ENCODE measurements around the gene NGEF. TPM values are rescaled to one million over a fixed set of nuclear protein-coding genes. Genes with fewer than 3 reads are reported as not detected.

NGEF gene
- total and polyA plus RNA-seq, 10 of the 15 experiments (the other 5 are each of a cell fraction or from before 2014, with no cell fraction given) = 0.12 TPM; not detected in 9

GRCh38 chr2:233051241-233052149 is 38.4 kb upstream of the NGEF start:
- H3K27me3 ChIP-seq (replicated peaks in 1 of 2; ENCODE audit: control insufficient read depth in 2 of 2, insufficient read depth in 2 of 2, low read length in 1 of 2) = 0 out of 4 replicates have a peak, but pooled peaks cover 0 to 2% of the 10 kb centered on the region in 2 experiments
- TF ChIP-seq IKZF1 (conservative IDR thresholded peaks at IDR 0.05) (no peak), SREBF1 (IDR thresholded peaks at IDR 0.05; ENCODE audit: low read length) (no peak), TBL1XR1 (IDR thresholded peaks at IDR 0.05; ENCODE audit: low read depth, low read length) (no peak), IRF4 (IDR thresholded peaks at IDR 0.05; ENCODE audit: low read depth, low read length) (no peak), PBX3 (IDR thresholded peaks at IDR 0.05; ENCODE audit: insufficient replicate concordance, low read depth, low read length) (no peak), RUNX3 (IDR thresholded peaks at IDR 0.05; ENCODE audit: low read length) (no peak), SMAD5 (IDR thresholded peaks at IDR 0.05; ENCODE audit: low read depth) (no peak), HDAC6 (IDR thresholded peaks at IDR 0.05; ENCODE audit: unreplicated experiment) (no peak), CHD2 (IDR thresholded peaks at IDR 0.05; ENCODE audit: borderline replicate concordance, low read depth, low read length) (no peak), PKNOX1 (IDR thresholded peaks at IDR 0.05) (no peak), ATF2 (IDR thresholded peaks at IDR 0.05; ENCODE audit: low read length) (no peak), ATF3 (IDR thresholded peaks at IDR 0.05; ENCODE audit: borderline replicate concordance, extremely low read depth, low read depth, low read length) (no peak), MYC (IDR thresholded peaks at IDR 0.05; ENCODE audit: insufficient read depth, insufficient read length, insufficient replicate concordance, low read length, severe bottlenecking) (no peak)
- H3K9ac ChIP-seq (ENCODE audit: control insufficient read depth, insufficient read depth, low read length) = no peak overlapping the region
- CTCF ChIA-PET = interaction anchor here (0.6 to 5.1 kb wide), 5 partner anchors 9 to 216 kb away, joined by 3 to 37 read pairs (median 6); partner anchors contain the start of genes ATG16L1 and INPP5D
- FAIRE-seq (no peak), ATAC-seq (no peak), DNase-seq (ENCODE audit: low read depth, low spot score) (no peak)
- H2AFZ ChIP-seq (ENCODE audit: control insufficient read depth, low read depth, low read length) = no peak overlapping the region
- no peak overlapping the region for H3K27ac ChIP-seq (ENCODE audit: control insufficient read depth, insufficient read depth)
- no peaks in the 10 kb centered on the region for H3K79me2 ChIP-seq (ENCODE audit: control insufficient read depth, insufficient read depth, low read length)
- no peak overlapping the region for H3K4me3 ChIP-seq
- intact Hi-C loops (cut with micrococcal nuclease; ENCODE audit: unreplicated experiment) (no loop called here), in situ Hi-C loops (cut with MboI) (no loop called here)
- no TSS peak for BruUV-seq (replicated peaks)
- WGBS (ENCODE audit: insufficient coverage, insufficient replicate concordance, low lambda C conversion rate, missing lambda C conversion rate) = 63% methylated on average over 22 of the region's 24 CpGs
- SMC1A ChIA-PET (ENCODE audit: uncharacterized antibody, unreplicated experiment) = interaction anchor here (0.8 to 1.3 kb wide), 3 partner anchors 156 to 200 kb away, joined by 3 read pairs; partner anchors contain the start of gene ATG16L1
- no peak overlapping the region for H3K4me2 ChIP-seq (ENCODE audit: control insufficient read depth, insufficient read depth)
- RAD21 ChIA-PET (ENCODE audit: unreplicated experiment) = no interaction called here
- H3K36me3 ChIP-seq (ENCODE audit: control insufficient read depth in 2 of 2, insufficient read depth in 2 of 2, low read length in 1 of 2) = no peaks in the 10 kb centered on the region
- no peaks in the 10 kb centered on the region for H4K20me1 ChIP-seq (ENCODE audit: control insufficient read depth, insufficient read depth)
- no peaks in the 10 kb centered on the region for H3K4me1 ChIP-seq (ENCODE audit: control insufficient read depth, insufficient read depth, low read length)
- POLR2A ChIA-PET = no interaction called here
- no peaks in the 10 kb centered on the region for H3K9me3 ChIP-seq (replicated peaks; ENCODE audit: control insufficient read depth, insufficient read depth, low read length)
